Stimulated activated CD8-positive, alpha-beta memory T cell treated with anti-CD3 and anti-CD28 coated beads, Interleukin-15, amount 100 ng/mL, for 4 hours (primary cell): ENCODE measurements around the gene ATP5PB.

Experiments used
- DNase-seq, 2 donors: peaks; one replicate each; pipeline ENCODE4 v3.0.0-alpha.2; 2020; ENCODE audit warnings: low read depth in 2 of 2

Gene ATP5PB, protein sequence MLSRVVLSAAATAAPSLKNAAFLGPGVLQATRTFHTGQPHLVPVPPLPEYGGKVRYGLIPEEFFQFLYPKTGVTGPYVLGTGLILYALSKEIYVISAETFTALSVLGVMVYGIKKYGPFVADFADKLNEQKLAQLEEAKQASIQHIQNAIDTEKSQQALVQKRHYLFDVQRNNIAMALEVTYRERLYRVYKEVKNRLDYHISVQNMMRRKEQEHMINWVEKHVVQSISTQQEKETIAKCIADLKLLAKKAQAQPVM

GRCh38 chr1:111448918-111449702, at the start of gene ATP5PB, which contains the start of gene WDR77:
Gene ATP5PB, plus strand, starts transcription at chr1:111449464. Its CDS starts 78 bp downstream, at chr1:111449542.
Gene WDR77, minus strand, starts transcription at chr1:111449256. Its CDS starts 87 bp downstream, at chr1:111449169.
- DNase-seq = peak; percentile 78 to 85

DNA sequence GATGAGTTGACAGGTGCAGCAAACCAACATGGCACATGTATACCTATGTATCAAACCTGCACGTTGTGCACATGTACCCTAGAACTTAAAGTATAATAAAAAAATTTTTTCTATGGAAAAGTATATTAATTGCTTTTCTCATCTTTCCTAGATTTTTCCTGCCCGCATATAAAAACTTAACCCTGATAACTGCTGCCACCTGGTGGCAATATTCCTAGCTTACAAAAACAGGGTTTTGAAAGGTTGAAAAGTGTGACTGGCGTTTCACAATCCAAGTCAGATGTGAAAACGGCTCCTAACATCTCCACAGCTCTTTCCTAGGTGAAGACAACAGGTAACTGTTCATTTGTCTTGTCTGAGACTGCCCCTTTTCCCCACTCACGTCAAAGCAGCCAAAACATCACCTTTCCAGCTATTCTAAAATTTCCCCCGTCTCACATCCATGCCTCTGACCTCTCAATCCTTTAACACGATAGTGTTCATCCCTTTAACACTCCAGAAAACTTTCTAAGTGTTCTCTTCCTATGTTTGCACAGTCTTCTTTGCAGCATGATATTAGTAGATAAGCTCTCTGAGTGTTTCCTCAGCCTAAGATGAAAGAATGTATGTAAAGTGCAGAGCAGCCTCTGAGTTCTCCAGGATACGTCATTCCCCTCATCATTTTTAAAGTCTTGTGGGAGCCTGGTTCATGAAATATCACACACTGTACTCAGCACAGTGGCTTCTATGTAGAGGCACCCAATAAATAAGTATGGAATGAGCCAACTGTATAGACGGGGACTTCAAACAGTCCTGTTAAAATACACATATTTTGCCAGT, 49.3 kb upstream of the ATP5PB start:
- no peak for DNase-seq

- DNase-seq = no peak
Measured at GRCh38 chr1:111402083-111402482, 47.2 kb upstream of the ATP5PB start.

- no peak for DNase-seq
Measured at GRCh38 chr1:111404588-111404987, 44.7 kb upstream of the ATP5PB start.

DNA sequence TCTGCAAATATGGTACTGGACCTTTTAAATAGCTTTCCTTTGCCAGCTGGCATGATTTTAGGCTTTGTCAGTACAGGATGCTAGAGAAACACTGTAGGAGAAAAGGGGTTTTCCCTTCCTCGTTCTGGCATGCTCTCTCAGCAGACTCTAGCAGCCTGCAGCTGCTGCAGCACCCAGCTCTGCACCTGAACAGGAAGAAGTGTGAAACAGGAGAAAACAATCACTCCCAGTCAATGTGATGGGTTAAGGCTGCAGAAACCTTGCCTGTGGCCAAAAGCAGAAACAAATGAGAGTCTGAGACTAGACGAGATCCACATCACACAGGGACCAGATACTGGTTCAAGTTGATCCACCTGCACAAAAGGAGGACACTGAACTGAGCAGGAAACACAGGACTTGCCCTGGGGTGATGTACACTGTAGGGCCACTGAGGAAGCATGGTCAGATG, 42.9 kb upstream of the ATP5PB start:
- DNase-seq = no peak

DNA sequence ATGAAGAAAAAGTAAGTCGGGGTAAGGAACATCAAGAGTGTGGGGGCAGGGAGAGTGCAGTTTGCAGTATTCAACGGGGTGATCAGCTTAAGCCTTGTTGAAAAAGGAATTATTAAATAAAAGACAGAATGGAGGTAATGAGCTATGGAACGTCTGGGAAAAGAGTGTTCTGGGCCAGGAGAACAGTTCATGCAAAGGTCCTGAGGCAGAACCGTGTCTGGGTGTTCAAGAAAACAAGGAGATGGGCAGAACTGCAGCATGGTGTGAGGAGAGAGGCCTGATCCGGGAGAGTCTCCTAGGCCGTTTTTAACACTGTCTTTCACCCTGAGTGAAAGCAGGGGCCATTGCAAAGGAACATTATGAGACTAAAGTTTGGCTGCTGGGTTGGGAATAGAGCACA, 42.0 kb upstream of the ATP5PB start:
- no peak for DNase-seq

DNA sequence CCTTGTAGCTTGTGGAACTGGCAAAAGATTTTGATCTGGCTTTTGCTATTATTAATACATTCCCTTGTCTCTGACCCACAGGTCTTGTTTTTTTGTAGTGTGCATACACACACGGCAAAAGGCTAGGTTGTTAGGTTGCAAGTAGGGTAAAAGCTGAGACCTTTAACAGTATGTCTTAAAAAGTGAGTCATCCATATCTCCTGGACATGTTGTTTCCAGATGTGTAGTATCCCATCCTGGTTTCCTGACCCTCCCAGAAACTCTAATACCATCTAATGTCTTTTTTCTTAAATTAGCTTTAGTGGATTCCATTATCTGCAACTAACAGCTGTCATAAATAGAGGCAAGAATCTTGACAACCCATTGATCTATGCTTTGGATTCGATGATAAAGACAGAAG, 36.4 kb upstream of the ATP5PB start:
- DNase-seq = no peak

DNA sequence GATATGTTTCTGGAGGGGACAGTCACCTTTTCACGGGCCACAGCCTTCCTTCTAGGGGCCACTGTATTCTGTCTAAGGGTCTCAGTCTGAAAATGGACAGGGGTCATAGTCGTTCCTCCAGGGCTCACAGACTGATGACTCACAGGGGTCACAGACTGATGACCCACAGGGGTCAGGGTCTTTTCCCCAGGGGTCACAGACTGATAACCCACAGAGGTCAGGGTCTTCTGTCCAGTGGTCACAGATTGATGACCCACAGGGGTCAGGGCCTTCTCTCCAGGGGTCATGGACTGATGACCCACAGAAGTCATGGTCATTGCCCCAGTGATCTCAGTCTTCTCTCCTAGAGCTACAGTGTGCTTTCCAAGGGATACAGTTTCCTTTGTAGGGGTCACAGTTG, 34.5 kb upstream of the ATP5PB start:
- no peak for DNase-seq

GRCh38 chr1:111415461-111415860, 33.8 kb upstream of the ATP5PB start:
- DNase-seq = no peak

DNA sequence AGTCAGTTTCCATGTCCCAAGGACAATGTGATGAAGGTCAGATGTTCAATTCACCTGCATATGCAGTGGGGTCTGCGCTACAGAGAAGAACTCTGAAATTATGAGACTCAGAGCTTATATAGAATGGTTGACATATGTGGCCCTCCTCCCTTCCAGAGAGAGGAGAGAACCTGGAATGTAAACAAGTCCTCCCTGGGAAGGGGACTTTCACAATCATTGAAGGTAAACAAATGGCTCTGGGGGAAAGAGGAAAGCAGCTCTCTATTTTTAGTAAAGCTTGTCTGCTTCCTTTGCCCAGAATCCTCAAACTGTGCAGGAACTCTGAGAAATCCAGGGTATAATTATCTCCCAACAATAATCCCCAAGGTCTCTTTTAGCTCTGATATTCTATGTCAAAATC, 31.5 kb upstream of the ATP5PB start:
- DNase-seq = no peak

DNA sequence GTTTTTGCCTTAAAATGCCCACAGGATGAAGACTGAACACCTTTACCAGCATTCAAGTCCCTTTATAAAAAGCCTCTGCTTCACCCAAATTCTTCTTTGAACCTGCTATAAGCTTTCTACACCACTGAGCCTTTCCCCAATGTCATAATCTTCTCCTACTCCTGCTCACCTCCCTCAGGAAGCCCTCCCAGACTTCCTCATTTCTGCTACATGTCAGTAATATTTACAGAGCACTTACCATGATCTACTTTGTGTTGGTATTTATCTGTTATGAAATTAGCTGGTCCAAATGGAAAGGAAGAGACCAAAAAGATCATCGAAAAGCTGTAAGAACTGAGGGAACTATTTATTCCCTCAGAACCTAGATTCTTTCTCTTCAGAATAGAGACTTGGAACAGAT, 30.2 kb upstream of the ATP5PB start:
- no peak for DNase-seq

GRCh38 chr1:111420377-111420776, 28.9 kb upstream of the ATP5PB start:
- DNase-seq = no peak

DNA sequence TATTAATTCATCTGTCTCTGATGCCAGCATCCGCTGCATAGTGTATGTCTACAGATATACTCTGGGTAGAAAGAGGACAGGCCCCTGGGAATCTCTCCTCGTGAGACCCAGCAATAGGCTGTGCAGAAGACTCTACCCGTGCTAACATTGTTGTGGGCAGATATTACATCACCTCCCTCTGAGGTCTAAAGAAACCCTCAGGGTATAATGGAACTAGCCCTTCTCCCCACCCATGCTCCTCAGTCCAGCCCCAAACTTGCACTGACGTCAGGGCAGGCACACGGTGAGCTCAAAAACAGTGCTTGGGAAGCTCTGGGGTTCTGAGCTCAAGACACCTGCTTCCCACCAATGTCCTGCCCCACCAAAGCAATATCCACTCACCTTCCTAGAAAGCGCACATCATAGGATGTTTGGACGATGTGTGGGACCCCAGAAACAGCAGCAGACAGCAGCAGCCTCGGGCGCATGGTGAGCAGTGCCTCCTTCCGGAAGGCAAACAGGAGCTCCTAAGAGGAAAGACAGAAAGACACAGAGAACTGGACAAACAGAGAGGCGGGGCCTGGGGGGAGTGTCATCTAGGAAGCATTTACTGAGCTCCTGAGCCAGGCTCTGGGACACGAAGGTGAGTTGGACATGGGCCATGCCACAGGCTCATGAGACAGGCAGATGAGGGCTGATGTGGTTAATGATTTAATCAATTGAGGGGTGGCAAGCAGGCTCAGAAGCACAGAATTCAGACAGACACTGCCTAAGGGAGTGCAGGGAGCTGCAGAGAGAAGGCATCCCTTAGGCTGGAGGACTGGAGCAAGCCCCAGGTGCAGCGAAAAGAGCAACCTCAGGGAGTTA, 26.5 kb upstream of the ATP5PB start:
- DNase-seq = no peak

DNA sequence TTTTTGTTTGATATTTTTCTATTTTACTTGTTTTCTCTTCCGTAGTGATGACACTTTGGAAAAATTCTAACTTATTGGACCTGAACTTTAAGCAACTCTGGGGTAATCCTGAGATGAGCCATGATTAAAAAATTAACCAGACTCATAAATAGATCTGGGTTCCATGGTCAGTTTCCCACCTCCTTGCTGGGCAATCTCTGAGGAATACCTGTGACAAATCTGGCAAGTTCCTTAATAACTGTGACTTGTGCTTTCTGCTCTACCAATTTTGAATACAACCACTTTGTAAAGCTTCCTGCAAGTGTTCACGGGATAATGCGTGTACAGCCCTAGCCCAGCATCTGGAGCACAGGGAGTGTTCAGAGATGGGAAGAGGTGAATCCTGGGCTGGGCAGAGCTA, 25.0 kb upstream of the ATP5PB start:
- no peak for DNase-seq

- no peak for DNase-seq
Measured at GRCh38 chr1:111436726-111437125, 12.5 kb upstream of the ATP5PB start.

GRCh38 chr1:111439461-111440351, 9.6 kb upstream of the ATP5PB start:
- no peak for DNase-seq

DNA sequence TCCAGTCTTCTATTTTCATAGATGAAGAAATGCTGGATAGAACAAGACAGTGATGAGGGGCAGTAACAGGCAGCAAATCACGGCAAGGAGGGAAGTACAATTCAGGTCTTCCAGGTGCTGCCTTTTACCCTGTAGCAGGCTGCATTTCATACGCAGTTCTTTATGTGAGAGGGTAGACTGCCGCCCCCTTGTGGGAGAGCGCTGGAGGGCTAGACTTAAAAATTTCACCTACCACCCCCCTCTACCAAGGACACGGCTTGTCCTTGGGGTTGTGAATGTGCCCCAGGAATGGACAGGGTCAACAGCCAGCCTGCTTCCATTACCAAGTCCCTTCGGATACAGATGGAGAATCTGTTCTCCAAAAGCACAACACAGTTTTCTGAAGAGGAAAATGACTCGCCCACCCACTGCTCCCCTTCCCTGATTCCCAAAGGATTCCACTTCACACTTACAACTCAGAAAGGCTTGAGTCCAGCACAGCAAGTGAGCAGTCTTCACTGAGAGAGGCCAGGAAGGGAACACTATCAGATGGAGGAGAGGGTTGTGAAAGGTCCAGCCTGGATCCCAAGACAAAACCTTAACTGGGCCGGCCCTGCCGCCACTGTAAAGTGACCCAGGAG, 7.6 kb upstream of the ATP5PB start:
- DNase-seq = peak in 1 of 2 donors; percentile 19

GRCh38 chr1:111442457-111442856, 6.8 kb upstream of the ATP5PB start:
- DNase-seq = no peak

GRCh38 chr1:111444031-111444430, 5.2 kb upstream of the ATP5PB start:
- DNase-seq = no peak

DNA sequence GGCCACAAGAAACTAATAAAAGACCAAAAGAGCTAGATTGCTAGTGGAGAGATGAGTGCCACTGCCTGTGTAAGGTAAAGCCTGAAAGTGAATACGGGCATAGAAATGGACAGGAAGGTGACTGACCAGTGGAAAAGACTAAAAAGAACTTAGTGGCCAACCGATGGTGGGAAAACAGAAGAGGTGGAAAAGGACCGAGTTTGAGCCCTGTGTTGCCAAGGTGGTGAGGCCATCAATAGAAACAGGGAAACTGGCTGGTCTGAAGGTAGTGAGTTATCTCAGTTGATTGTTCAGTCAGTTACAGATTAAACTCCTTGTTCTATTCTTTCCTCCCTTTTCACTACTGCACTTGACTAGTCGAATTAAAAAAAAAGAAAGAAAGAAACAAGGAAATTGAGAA, 2.7 kb upstream of the ATP5PB start:
- no peak for DNase-seq
